Testis (tissue), 2 donors: ENCODE data around the gene MTUS2.

ENCODE experiments used
- POLR2A ChIP-seq: fragments of 450-650 bp; IDR thresholded peaks from one replicate; pipeline ENCODE4 v1.6.1; 2017; ENCODE audit warnings: antibody characterized with exemption, mild to moderate bottlenecking, moderate library complexity
- TF ChIP-seq, protein P1 (sequence below), 3 experiments: fragments of 450-650 bp in 2 of 3; fragments of 200-600 bp in 1 of 3; sonication (generic) in 1 of 3; IDR thresholded peaks; one replicate each; pipeline ENCODE4 v1.5.1; 2016 to 2019; ENCODE audit warnings: antibody characterized with exemption in 3 of 3, mild to moderate bottlenecking in 2 of 3, moderate library complexity in 1 of 3

- TF ChIP-seq, protein P1, sequence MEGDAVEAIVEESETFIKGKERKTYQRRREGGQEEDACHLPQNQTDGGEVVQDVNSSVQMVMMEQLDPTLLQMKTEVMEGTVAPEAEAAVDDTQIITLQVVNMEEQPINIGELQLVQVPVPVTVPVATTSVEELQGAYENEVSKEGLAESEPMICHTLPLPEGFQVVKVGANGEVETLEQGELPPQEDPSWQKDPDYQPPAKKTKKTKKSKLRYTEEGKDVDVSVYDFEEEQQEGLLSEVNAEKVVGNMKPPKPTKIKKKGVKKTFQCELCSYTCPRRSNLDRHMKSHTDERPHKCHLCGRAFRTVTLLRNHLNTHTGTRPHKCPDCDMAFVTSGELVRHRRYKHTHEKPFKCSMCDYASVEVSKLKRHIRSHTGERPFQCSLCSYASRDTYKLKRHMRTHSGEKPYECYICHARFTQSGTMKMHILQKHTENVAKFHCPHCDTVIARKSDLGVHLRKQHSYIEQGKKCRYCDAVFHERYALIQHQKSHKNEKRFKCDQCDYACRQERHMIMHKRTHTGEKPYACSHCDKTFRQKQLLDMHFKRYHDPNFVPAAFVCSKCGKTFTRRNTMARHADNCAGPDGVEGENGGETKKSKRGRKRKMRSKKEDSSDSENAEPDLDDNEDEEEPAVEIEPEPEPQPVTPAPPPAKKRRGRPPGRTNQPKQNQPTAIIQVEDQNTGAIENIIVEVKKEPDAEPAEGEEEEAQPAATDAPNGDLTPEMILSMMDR (IDR thresholded peaks at IDR 0.05), result no peak
- TF ChIP-seq POLR2A, result no peak
Measured at GRCh38 chr13:29196409-29197074, 376.4 kb downstream of the MTUS2 start.
